IMR-90 (cell line): ENCODE measurements around the gene TEDC2.

Experiments
- CEBPB ChIP-seq: IDR thresholded peaks from 2 replicates; pipeline ENCODE4 v1.6.1; 2012; ENCODE audit warnings: low read depth, low read length, improper control_type of control experiment
- CHD1 ChIP-seq: IDR thresholded peaks from 2 replicates; pipeline ENCODE4 v1.6.1; 2012; ENCODE audit warnings: low read depth, low read length, improper control_type of control experiment
- CTCF ChIP-seq: conservative IDR thresholded peaks from 2 replicates; pipeline ENCODE4 v1.5.1; 2012; ENCODE audit warnings: mild to moderate bottlenecking, low read depth, low read length, improper control_type of control experiment
- FOS ChIP-seq: fragments of 150-350 bp; IDR thresholded peaks from 2 replicates; pipeline ENCODE4 v1.6.1; 2016; ENCODE audit warnings: low read depth, low read length
- NFE2L2 ChIP-seq: fragments of 150-350 bp; IDR thresholded peaks from 2 replicates; pipeline ENCODE4 v1.6.1; 2016; ENCODE audit warnings: low read depth, mild to moderate bottlenecking, low read length
- POLR2A ChIP-seq: IDR thresholded peaks from 2 replicates; pipeline ENCODE4 v1.6.1; 2012; ENCODE audit warnings: mild to moderate bottlenecking, low read depth, low read length
- RAD21 ChIP-seq: IDR thresholded peaks from 2 replicates; pipeline ENCODE4 v1.6.1; 2012; ENCODE audit warnings: low read length, improper control_type of control experiment

GRCh38 chr16:2499454-2499853, 39.5 kb downstream of the TEDC2 start:
- TF ChIP-seq POLR2A (no peak), CTCF (no peak), CEBPB (no peak), FOS (no peak), CHD1 (no peak), NFE2L2 (no peak), RAD21 (no peak)
